DOHH2 (cell line): ENCODE results near the gene VSIG10L.

Experiments
- H3F3A ChIP-seq: fragments of 200-600 bp; sonication (generic), shearing (Covaris generic); 2 replicates; pipeline ENCODE4 v1.6.0; 2016; ENCODE audit warnings: antibody characterized with exemption, mild to moderate bottlenecking; ENCODE audit not compliant: control insufficient read depth, insufficient read depth
- H3K27ac ChIP-seq: fragments of 200-600 bp; sonication (generic); 2 replicates; pipeline ENCODE4 v1.5.1; 2014; ENCODE audit warnings: low read depth, mild to moderate bottlenecking, low read length, moderate library complexity
- H3K27me3 ChIP-seq: fragments of 200-600 bp; sonication (generic); 2 replicates; pipeline ENCODE4 v1.6.1; 2014; ENCODE audit warnings: mild to moderate bottlenecking, low read length, mixed read lengths; ENCODE audit not compliant: control insufficient read depth
- H3K36me3 ChIP-seq: fragments of 200-600 bp; sonication (generic); 2 replicates; pipeline ENCODE4 v1.6.1; 2014; ENCODE audit warnings: mild to moderate bottlenecking, low read length, moderate library complexity, mixed read lengths; ENCODE audit not compliant: control insufficient read depth
- H3K4me1 ChIP-seq: fragments of 200-600 bp; sonication (generic); 2 replicates; pipeline ENCODE4 v1.6.1; 2014; ENCODE audit warnings: mild to moderate bottlenecking, low read length, mixed read lengths; ENCODE audit not compliant: control insufficient read depth
- H3K4me2 ChIP-seq: fragments of 200-600 bp; sonication (generic); 2 replicates; pipeline ENCODE4 v1.6.0; 2014; ENCODE audit warnings: mild to moderate bottlenecking, low read length, moderate library complexity
- H3K4me3 ChIP-seq: fragments of 200-600 bp; sonication (generic); 2 replicates; pipeline ENCODE4 v1.5.1; 2014; ENCODE audit warnings: mild to moderate bottlenecking, low read length, mixed read lengths
- H3K79me2 ChIP-seq: fragments of 200-600 bp; sonication (generic); 2 replicates; pipeline ENCODE4 v1.6.1; 2014; ENCODE audit warnings: mild to moderate bottlenecking, low read length, mixed read lengths; ENCODE audit not compliant: control insufficient read depth
- H3K9me2 ChIP-seq: fragments of 200-600 bp; sonication (generic); replicated peaks from 2 replicates; pipeline ENCODE4 v1.6.1; 2014; ENCODE audit warnings: mild to moderate bottlenecking, low read length, mixed read lengths; ENCODE audit not compliant: control insufficient read depth
- H3K9me3 ChIP-seq: fragments of 200-600 bp; sonication (generic); 2 replicates; pipeline ENCODE4 v1.6.1; 2014; ENCODE audit warnings: antibody characterized with exemption, low read length, mixed read lengths; ENCODE audit not compliant: control insufficient read depth, insufficient read depth
- H4K20me1 ChIP-seq: fragments of 200-600 bp; sonication (generic); 2 replicates; pipeline ENCODE4 v1.6.0; 2014; ENCODE audit warnings: low read depth, mild to moderate bottlenecking, antibody characterized with exemption, low read length, moderate library complexity; ENCODE audit not compliant: control insufficient read depth, insufficient read depth
- EZH2phosphoT487 ChIP-seq: fragments of 200-600 bp; sonication (generic); IDR thresholded peaks from 2 replicates; pipeline ENCODE4 v1.6.1; 2017; ENCODE audit warnings: borderline replicate concordance, mild to moderate bottlenecking, antibody characterized with exemption, low read length, moderate library complexity, mixed read lengths
- TF ChIP-seq, protein P1 (sequence below): fragments of 200-600 bp; sonication (generic); IDR thresholded peaks from one replicate; pipeline ENCODE4 v1.5.1; 2014; ENCODE audit warnings: antibody characterized with exemption, mild to moderate bottlenecking, low read depth, low read length; ENCODE audit not compliant: poor library complexity, severe bottlenecking

The VSIG10L gene

DNA sequence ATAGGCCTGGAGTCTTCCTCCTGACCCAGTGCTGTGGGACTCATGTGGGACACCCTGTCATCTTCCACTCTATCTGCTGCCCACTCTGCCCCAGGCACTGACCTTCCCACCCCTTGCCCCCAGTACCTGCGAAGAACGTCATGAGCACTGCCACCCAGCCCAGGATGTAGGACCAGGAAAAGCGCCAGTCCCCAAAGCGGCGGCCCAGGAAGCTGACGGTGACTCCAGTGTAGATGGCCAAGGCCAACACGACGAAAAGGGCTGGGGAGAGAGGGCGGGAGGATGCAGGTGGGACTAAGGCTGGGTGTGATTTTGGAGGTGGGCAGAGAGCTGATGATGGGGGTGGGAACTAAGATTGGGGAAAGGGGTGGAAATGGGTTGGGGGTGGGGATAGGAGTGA lies 38.4 kb upstream of the VSIG10L start:
- no peaks in the 10 kb centered on the region for H3K27me3 ChIP-seq
- no peaks in the 10 kb centered on the region for H3F3A ChIP-seq
- H4K20me1 ChIP-seq: no peaks in the 10 kb centered on the region
- H3K4me3 ChIP-seq: no peak overlapping the region
- H3K4me1 ChIP-seq: no peaks in the 10 kb centered on the region
- H3K9me3 ChIP-seq: peaks cover 3% of the 10 kb centered on the region; the same call in 1 of the 2 replicates
- H3K4me2 ChIP-seq: no peak overlapping the region
- TF ChIP-seq EZH2phosphoT487: no peak
- TF ChIP-seq, protein P1, sequence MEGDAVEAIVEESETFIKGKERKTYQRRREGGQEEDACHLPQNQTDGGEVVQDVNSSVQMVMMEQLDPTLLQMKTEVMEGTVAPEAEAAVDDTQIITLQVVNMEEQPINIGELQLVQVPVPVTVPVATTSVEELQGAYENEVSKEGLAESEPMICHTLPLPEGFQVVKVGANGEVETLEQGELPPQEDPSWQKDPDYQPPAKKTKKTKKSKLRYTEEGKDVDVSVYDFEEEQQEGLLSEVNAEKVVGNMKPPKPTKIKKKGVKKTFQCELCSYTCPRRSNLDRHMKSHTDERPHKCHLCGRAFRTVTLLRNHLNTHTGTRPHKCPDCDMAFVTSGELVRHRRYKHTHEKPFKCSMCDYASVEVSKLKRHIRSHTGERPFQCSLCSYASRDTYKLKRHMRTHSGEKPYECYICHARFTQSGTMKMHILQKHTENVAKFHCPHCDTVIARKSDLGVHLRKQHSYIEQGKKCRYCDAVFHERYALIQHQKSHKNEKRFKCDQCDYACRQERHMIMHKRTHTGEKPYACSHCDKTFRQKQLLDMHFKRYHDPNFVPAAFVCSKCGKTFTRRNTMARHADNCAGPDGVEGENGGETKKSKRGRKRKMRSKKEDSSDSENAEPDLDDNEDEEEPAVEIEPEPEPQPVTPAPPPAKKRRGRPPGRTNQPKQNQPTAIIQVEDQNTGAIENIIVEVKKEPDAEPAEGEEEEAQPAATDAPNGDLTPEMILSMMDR: no peak
- no peaks in the 10 kb centered on the region for H3K9me2 ChIP-seq
- H3K79me2 ChIP-seq: no peaks in the 10 kb centered on the region
- no peaks in the 10 kb centered on the region for H3K36me3 ChIP-seq
- H3K27ac ChIP-seq: no peak overlapping the region

GRCh38 chr19:51377422-51377821 lies 35.5 kb upstream of the VSIG10L start:
- no peak overlapping the region for H3K27ac ChIP-seq
- no peaks in the 10 kb centered on the region for H3K36me3 ChIP-seq
- H3K4me3 ChIP-seq: no peak overlapping the region
- no peak for TF ChIP-seq EZH2phosphoT487
- TF ChIP-seq, protein P1: no peak
- H4K20me1 ChIP-seq: no peaks in the 10 kb centered on the region
- H3K27me3 ChIP-seq: no peaks in the 10 kb centered on the region
- no peaks in the 10 kb centered on the region for H3F3A ChIP-seq
- no peaks in the 10 kb centered on the region for H3K9me2 ChIP-seq
- H3K9me3 ChIP-seq: peaks cover 3% of the 10 kb centered on the region; the same call in 1 of the 2 replicates
- H3K79me2 ChIP-seq: no peaks in the 10 kb centered on the region
- H3K4me1 ChIP-seq: peaks cover 10% of the 10 kb centered on the region
- no peak overlapping the region for H3K4me2 ChIP-seq

DNA sequence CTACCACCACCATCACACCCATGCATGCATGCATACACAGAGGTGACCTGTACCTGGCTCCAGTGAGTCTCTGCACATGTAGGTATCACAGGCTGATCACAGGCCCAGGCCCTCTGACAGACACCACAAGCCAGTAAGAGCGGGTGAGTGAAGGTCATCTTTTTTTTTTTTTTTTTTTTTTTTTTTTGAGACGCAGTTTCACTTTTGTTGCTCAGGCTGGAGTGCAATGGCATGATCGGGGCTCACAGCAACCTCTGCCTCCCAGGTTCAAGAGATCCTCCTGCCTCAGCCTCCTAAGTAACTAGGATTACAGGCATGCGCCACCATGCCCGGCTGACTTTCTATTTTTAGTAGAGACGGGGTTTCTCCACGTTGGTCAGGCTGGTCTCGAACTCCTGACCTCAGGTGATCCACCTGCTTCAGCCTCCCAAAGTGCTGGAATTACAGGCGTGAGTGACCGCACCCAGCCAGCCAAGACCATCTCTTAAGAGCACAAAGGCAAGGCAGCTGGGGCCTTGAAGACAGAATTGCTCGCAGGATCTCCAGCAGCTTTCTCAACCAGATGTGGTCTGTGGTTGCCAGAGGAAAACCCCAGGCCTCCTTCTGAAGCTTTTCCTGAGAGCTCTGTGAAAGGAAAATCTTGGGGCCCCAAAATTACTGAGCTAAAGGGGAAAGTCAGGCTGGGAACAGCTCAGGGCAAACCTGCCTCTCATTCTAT lies 33.7 kb upstream of the VSIG10L start:
- H3K4me2 ChIP-seq: no peak overlapping the region

More for the DNA sequence above, 33.7 kb upstream of the VSIG10L start:
- TF ChIP-seq, protein P1: no peak
- TF ChIP-seq EZH2phosphoT487: no peak
- Histone ChIP-seq H3F3A (no peaks in the 10 kb centered on the region), H4K20me1 (no peaks in the 10 kb centered on the region), H3K9me2 (no peaks in the 10 kb centered on the region), H3K27ac (no peak overlapping the region), H3K9me3 (no peaks in the 10 kb centered on the region), H3K4me3 (no peak overlapping the region), H3K27me3 (no peaks in the 10 kb centered on the region), H3K36me3 (no peaks in the 10 kb centered on the region), H3K79me2 (no peaks in the 10 kb centered on the region), H3K4me1 (peaks cover 16% of the 10 kb centered on the region)
